Natural killer cell (primary cell): ENCODE data around the gene LARGE1. TPM values are rescaled to one million over a fixed set of nuclear protein-coding genes. Genes with fewer than 3 reads are reported as not detected.

ENCODE experiments used
- ATAC-seq, 3 donors: fragments of 150-1000 bp in 2 of 3; fragments of 200-7000 bp in 1 of 3; cut with Tn5 transposase; 1 replicate in 1 of 3; 2 replicates in 2 of 3; pipeline ENCODE4 v1.10.0; 2021; ENCODE audit warnings: mild to moderate bottlenecking in 2 of 3, moderate library complexity in 2 of 3
- DNase-seq, 2 donors: peaks; one replicate each; pipeline versions ENCODE4 v3.0.0 to v3.0.0-alpha.2; 2013 to 2021; ENCODE audit warnings: mixed read lengths in 1 of 2
- H3K27ac ChIP-seq: one replicate; pipeline ENCODE4 v1.5.1; 2013; ENCODE audit warnings: mild to moderate bottlenecking, low read length
- H3K27me3 ChIP-seq: one replicate; pipeline ENCODE4 v1.6.1; 2013; ENCODE audit warnings: low read length; ENCODE audit not compliant: control insufficient read depth, insufficient read depth
- H3K36me3 ChIP-seq: one replicate; pipeline ENCODE4 v1.6.1; 2013; ENCODE audit warnings: low read length; ENCODE audit not compliant: control insufficient read depth, insufficient read depth
- H3K4me1 ChIP-seq: one replicate; pipeline ENCODE4 v1.6.1; 2013; ENCODE audit warnings: low read length; ENCODE audit not compliant: control insufficient read depth, insufficient read depth
- H3K4me3 ChIP-seq: one replicate; pipeline ENCODE4 v1.5.1; 2013; ENCODE audit warnings: low read length
- H3K9me3 ChIP-seq: one replicate; pipeline ENCODE4 v1.6.1; 2013; ENCODE audit warnings: low read length; ENCODE audit not compliant: control insufficient read depth, insufficient read depth
- H3K27ac Mint-ChIP-seq, 2 donors: one replicate each; pipeline ENCODE4 v1.8.0; 2022; ENCODE audit warnings: mild to moderate bottlenecking in 2 of 2, mixed read lengths in 2 of 2, moderate library complexity in 1 of 2
- H3K27me3 Mint-ChIP-seq, 2 donors: one replicate each; pipeline ENCODE4 v1.8.0; 2022; ENCODE audit warnings: low read depth in 2 of 2, mixed read lengths in 2 of 2
- H3K36me3 Mint-ChIP-seq: one replicate; pipeline ENCODE4 v1.8.0; 2022; ENCODE audit warnings: mixed read lengths
- H3K4me1 Mint-ChIP-seq, 2 donors: one replicate each; pipeline ENCODE4 v1.8.0; 2022; ENCODE audit warnings: mixed read lengths in 2 of 2
- H3K4me3 Mint-ChIP-seq: one replicate; pipeline ENCODE4 v1.8.0; 2022; ENCODE audit warnings: mild to moderate bottlenecking, moderate library complexity, mixed read lengths
- H3K9me3 Mint-ChIP-seq, 2 donors: one replicate each; pipeline ENCODE4 v1.8.0; 2022; ENCODE audit warnings: mixed read lengths in 2 of 2
- WGBS: methylation state at CpG from one replicate; pipeline ENCODE4 v1.1.7; 2013; ENCODE audit warnings: missing lambda C conversion rate; ENCODE audit not compliant: insufficient coverage; 5-methylcytosine and 5-hydroxymethylcytosine counted together
- intact Hi-C: fragments of 100-400 bp; cut with micrococcal nuclease; formaldehyde crosslinking; loops from one replicate; pipeline ENCODE4 v1.14.2; 2022
- total RNA-seq, 4 donors: library from RNA; stranded (reverse); fragments of 120-200 nt in 1 of 4; gene quantifications; one replicate each; pipeline versions ENCODE4 v1.2.3 to v1.2.4, GENCODE V29; 2013 to 2022
- TF ChIP-seq, protein P1 (sequence below): fragments of 200-600 bp; IDR thresholded peaks from one replicate; pipeline ENCODE4 v1.8.0; 2022; ENCODE audit warnings: antibody characterized with exemption

The LARGE1 gene
- total RNA-seq, 3 donors from 2014 or later (not counting 1 experiment from before 2014, with no cell fraction given): 2.6 to 11.6 (median 4.1) TPM

DNA sequence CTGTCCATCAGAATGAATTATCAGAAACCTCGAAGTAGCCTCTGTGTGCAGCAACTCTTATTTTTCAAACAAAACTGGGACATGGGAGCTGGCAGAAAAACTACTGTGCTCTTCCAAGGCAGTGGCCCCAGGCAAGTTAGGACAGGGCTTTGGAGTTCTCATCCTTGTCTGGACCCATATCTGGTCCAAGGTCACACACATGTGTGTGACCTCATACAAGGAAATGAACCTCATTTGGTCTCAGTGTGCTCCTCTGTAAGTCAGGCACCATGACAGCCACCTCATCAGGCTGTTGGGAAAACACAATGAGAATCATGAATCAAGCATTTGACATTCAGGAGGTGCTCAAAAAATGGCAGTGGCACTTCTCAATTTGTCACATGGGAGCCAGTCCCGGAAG is 25.8 kb downstream of the LARGE1 start:
- Mint-ChIP-seq H3K36me3 (no peaks in the 10 kb centered on the region), H3K4me1 (peaks cover 2 to 5% of the 10 kb centered on the region in 2 donors), H3K9me3 (peaks cover 2 to 5% of the 10 kb centered on the region in 2 donors), H3K4me3 (no peak overlapping the region), H3K27me3 (peaks cover 0 to under 1% of the 10 kb centered on the region in 2 donors), H3K27ac (no peak overlapping the region)
- intact Hi-C loops: no loop called here
- H3K36me3 ChIP-seq: no peaks in the 10 kb centered on the region
- no peaks in the 10 kb centered on the region for H3K9me3 ChIP-seq
- no peaks in the 10 kb centered on the region for H3K27me3 ChIP-seq
- TF ChIP-seq, protein P1, sequence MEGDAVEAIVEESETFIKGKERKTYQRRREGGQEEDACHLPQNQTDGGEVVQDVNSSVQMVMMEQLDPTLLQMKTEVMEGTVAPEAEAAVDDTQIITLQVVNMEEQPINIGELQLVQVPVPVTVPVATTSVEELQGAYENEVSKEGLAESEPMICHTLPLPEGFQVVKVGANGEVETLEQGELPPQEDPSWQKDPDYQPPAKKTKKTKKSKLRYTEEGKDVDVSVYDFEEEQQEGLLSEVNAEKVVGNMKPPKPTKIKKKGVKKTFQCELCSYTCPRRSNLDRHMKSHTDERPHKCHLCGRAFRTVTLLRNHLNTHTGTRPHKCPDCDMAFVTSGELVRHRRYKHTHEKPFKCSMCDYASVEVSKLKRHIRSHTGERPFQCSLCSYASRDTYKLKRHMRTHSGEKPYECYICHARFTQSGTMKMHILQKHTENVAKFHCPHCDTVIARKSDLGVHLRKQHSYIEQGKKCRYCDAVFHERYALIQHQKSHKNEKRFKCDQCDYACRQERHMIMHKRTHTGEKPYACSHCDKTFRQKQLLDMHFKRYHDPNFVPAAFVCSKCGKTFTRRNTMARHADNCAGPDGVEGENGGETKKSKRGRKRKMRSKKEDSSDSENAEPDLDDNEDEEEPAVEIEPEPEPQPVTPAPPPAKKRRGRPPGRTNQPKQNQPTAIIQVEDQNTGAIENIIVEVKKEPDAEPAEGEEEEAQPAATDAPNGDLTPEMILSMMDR: no peak
- DNase-seq: no peak
- no peak overlapping the region for H3K4me3 ChIP-seq
- 90% methylated on average over 2 of the region's 2 CpGs for WGBS
- H3K27ac ChIP-seq: no peak overlapping the region
- ATAC-seq: no peak
- H3K4me1 ChIP-seq: peaks cover 7% of the 10 kb centered on the region

DNA sequence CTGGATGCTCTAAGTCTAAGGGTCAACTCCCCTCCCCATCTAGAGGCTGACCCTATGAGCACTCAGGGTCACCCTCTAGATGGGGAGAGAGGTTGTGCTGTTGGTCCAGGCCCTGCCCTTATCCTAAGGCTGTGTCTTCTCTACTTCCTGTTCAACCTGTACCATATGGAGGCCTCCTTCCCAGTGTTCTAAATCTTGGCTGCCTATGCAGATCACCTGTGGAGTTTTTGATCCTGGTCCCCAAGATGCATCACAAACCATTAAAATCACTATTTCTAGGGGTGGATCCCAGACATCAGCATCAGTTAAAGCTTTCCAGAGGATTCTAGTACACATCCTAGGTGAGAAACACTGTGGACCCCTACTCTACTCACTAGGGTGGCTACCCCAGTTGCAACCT is 26.2 kb downstream of the LARGE1 start:
- Mint-ChIP-seq H3K4me3 (no peak overlapping the region), H3K36me3 (no peaks in the 10 kb centered on the region), H3K4me1 (peaks cover 6 to 10% of the 10 kb centered on the region in 2 donors), H3K27me3 (peaks cover 0 to 6% of the 10 kb centered on the region in 2 donors), H3K27ac (no peak overlapping the region), H3K9me3 (peaks cover 2 to 5% of the 10 kb centered on the region in 2 donors)
- no peaks in the 10 kb centered on the region for H3K36me3 ChIP-seq
- DNase-seq (no peak), ATAC-seq (no peak)
- H3K9me3 ChIP-seq: no peaks in the 10 kb centered on the region
- TF ChIP-seq, protein P1: no peak
- no peak overlapping the region for H3K4me3 ChIP-seq
- no peak overlapping the region for H3K27ac ChIP-seq
- intact Hi-C loops: no loop called here
- peaks cover 8% of the 10 kb centered on the region for H3K4me1 ChIP-seq
- H3K27me3 ChIP-seq: no peaks in the 10 kb centered on the region

DNA sequence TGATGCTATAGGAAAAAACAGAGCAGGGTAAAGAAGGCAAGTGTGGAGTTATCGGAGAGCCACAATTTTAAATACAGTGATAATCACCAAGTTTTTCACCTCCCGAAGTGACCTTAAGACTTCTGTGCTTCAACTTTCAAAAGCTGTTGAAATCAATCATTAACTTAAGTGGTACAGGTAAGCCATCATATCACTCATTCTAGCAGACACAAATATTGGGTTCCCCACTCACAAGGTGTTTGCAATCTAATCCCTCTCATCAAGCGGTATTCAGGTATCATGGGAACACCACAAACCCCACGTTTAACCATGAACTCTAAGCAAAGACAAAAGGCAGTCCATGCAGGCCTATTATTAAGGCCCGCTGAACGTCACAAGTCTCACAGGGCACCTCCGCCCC is 26.8 kb downstream of the LARGE1 start:
- H3K27ac ChIP-seq: no peak overlapping the region
- TF ChIP-seq, protein P1: no peak
- no peaks in the 10 kb centered on the region for H3K9me3 ChIP-seq
- 92% methylated on average over 7 of the region's 7 CpGs for WGBS
- H3K4me1 ChIP-seq: peaks cover 8% of the 10 kb centered on the region
- Mint-ChIP-seq H3K4me1 (peaks cover 9 to 13% of the 10 kb centered on the region in 2 donors), H3K9me3 (peaks cover 2 to 5% of the 10 kb centered on the region in 2 donors), H3K36me3 (no peaks in the 10 kb centered on the region), H3K27me3 (peaks cover 0 to 8% of the 10 kb centered on the region in 2 donors), H3K27ac (no peak overlapping the region), H3K4me3 (no peak overlapping the region)
- intact Hi-C loops: no loop called here
- H3K27me3 ChIP-seq: no peaks in the 10 kb centered on the region
- no peak for ATAC-seq
- no peak for DNase-seq
- H3K4me3 ChIP-seq: no peak overlapping the region
- no peaks in the 10 kb centered on the region for H3K36me3 ChIP-seq

DNA sequence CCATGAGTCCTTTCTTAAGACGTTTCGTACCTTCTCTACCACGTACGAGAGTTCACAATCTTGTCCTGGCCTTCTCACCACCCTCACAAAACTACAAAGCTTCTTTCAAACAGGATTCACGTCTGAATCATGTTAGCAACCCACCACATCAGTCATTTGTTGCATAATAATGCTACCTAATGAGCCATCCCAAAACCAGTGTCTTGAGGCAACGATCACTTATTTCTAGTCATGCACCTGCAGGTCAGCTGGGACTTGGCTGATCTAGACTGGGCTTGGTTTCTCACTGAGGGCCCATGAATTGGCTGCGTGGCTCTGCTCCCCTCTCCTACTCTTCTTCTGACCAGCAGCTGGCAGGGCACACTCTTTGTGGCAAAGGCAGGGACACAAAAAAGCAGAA is 28.3 kb downstream of the LARGE1 start:
- H3K27ac ChIP-seq: no peak overlapping the region
- Mint-ChIP-seq H3K36me3 (no peaks in the 10 kb centered on the region), H3K27ac (no peak overlapping the region), H3K4me3 (no peak overlapping the region), H3K9me3 (peaks cover 2 to 5% of the 10 kb centered on the region in 2 donors), H3K4me1 (peaks cover 9 to 13% of the 10 kb centered on the region in 2 donors), H3K27me3 (peaks cover 0 to 8% of the 10 kb centered on the region in 2 donors)
- 81% methylated on average over 7 of the region's 7 CpGs for WGBS
- DNase-seq (no peak), ATAC-seq (no peak)
- H3K9me3 ChIP-seq: no peaks in the 10 kb centered on the region
- intact Hi-C loops: no loop called here
- H3K36me3 ChIP-seq: no peaks in the 10 kb centered on the region
- TF ChIP-seq, protein P1: no peak
- peaks cover 8% of the 10 kb centered on the region for H3K4me1 ChIP-seq
- no peaks in the 10 kb centered on the region for H3K27me3 ChIP-seq
- no peak overlapping the region for H3K4me3 ChIP-seq
